HG03108 (cell line): Measurements from ENCODE around the gene TSC22D2.
"Not testable (repeated sequence)": the region's sequence is repeated elsewhere in the genome, so short reads cannot be mapped to it uniquely, and the experiment has no call there.

Source experiments
- ATAC-seq: cut with Tn5 transposase; IDR thresholded peaks from one replicate; pipeline ENCODE4 v1.9.1; 2021; ENCODE audit warnings: moderate library complexity; ENCODE audit not compliant: unreplicated experiment

Gene TSC22D2

GRCh38 chr3:150446470-150446977 lies 38.4 kb downstream of the TSC22D2 start:
- ATAC-seq, result no peak

- no peak for ATAC-seq
These were observed 39.0 kb downstream of the TSC22D2 start for GRCh38 chr3:150447084-150447483.

GRCh38 chr3:150447631-150448465 lies 39.8 kb downstream of the TSC22D2 start:
- no peak for ATAC-seq

GRCh38 chr3:150449169-150449721 lies 41.1 kb downstream of the TSC22D2 start:
- no peak for ATAC-seq

- ATAC-seq, result no peak
These were observed 42.8 kb downstream of the TSC22D2 start for GRCh38 chr3:150450916-150451315.

- ATAC-seq, result no peak
These were observed 43.4 kb downstream of the TSC22D2 start for GRCh38 chr3:150451329-150452048.

GRCh38 chr3:150453353-150453752 lies 45.3 kb downstream of the TSC22D2 start:
- no peak for ATAC-seq

- ATAC-seq, result no peak
These were observed 46.0 kb downstream of the TSC22D2 start for GRCh38 chr3:150454085-150454484.

GRCh38 chr3:150454622-150455021 lies 46.5 kb downstream of the TSC22D2 start:
- no peak for ATAC-seq

GRCh38 chr3:150455341-150455740 lies 47.2 kb downstream of the TSC22D2 start:
- ATAC-seq, result no peak

GRCh38 chr3:150458001-150458400 lies 49.9 kb downstream of the TSC22D2 start:
- ATAC-seq, result no peak

- no peak for ATAC-seq
These were observed 52.4 kb downstream of the TSC22D2 start for GRCh38 chr3:150460484-150460883.

GRCh38 chr3:150461399-150461798 lies 53.3 kb downstream of the TSC22D2 start:
- ATAC-seq, result no peak

GRCh38 chr3:150462108-150462507 lies 54.0 kb downstream of the TSC22D2 start:
- ATAC-seq, result no peak

- no peak for ATAC-seq
These were observed 56.6 kb downstream of the TSC22D2 start for GRCh38 chr3:150464684-150465083.

- ATAC-seq, result no peak
These were observed 59.3 kb downstream of the TSC22D2 start for GRCh38 chr3:150467381-150467780.

GRCh38 chr3:150469031-150469930 lies 61.2 kb downstream of the TSC22D2 start:
- ATAC-seq, result no peak

- no peak for ATAC-seq
These were observed 62.0 kb downstream of the TSC22D2 start for GRCh38 chr3:150469931-150470740.

GRCh38 chr3:150472421-150472820 lies 64.3 kb downstream of the TSC22D2 start:
- ATAC-seq, result no peak

GRCh38 chr3:150473161-150473560 lies 65.1 kb downstream of the TSC22D2 start:
- ATAC-seq, result not testable (repeated sequence)
